GM12872 (cell line): Measurements from ENCODE around the gene RTEL1.

Experiments
- CTCF ChIP-seq: IDR thresholded peaks from 3 replicates; pipeline ENCODE4 v1.5.1; 2011; ENCODE audit warnings: low read depth, mild to moderate bottlenecking, low read length, moderate library complexity; ENCODE audit not compliant: insufficient read depth

RTEL1 gene

DNA sequence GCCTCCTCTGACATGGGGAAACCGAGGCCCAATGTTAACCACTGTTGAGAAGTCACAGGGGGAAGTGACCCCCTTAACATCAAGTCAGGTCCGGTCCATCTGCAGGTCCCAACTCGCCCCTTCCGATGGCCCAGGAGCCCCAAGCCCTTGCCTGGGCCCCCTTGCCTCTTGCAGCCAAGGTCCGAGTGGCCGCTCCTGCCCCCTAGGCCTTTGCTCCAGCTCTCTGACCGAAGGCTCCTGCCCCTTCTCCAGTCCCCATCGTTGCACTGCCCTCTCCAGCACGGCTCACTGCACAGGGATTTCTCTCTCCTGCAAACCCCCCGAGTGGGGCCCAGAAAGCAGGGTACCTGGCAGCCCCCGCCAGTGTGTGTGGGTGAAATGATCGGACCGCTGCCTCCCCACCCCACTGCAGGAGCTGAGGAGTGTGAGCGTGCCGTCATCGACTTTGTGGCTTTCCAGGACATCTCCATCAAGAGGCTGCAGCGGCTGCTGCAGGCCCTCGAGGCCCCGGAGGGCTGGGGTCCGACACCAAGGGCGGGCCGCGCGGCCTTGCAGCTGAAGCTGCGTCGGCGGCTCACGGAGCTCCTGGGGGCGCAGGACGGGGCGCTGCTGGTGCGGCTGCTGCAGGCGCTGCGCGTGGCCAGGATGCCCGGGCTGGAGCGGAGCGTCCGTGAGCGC lies 39.9 kb downstream of the RTEL1 start:
- TF ChIP-seq CTCF, result no peak

DNA sequence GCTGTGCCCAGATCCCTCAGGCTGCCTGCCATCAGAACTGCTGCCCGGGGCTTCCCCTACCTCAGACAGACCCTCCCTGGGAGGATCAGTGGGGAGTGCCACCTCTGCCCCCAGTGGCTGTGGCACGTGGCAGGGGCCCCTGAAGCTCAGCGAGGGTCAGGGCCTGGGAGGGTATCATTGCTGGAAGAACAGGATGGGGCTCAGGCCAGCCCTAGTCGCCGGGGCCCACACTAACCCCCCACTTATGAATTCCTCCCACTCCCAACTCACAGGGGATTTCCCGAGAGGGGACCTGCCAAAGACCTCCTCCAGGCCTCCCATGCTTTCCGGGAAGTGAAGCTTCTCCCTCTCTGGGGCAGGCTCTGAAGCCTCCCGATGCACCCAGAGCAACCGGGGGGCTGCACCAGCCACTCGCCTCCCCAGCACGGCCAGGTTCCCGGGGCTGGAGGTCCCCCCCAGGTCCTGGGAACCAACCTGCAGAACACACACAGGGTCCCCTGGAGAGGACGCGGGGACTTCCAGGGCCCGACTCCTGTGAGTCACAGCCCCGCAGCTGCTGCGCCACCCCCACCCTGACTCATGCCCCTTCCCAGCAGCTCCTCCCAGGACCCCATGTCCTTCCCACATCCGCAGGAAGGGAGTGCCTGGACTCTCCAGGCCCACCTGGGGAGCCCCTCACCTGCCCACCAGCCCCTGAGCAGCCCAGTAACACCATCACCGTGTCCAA lies 40.8 kb downstream of the RTEL1 start:
- 0 out of 3 replicates have a peak, but pooled peaks have one; percentile 3 for TF ChIP-seq CTCF

DNA sequence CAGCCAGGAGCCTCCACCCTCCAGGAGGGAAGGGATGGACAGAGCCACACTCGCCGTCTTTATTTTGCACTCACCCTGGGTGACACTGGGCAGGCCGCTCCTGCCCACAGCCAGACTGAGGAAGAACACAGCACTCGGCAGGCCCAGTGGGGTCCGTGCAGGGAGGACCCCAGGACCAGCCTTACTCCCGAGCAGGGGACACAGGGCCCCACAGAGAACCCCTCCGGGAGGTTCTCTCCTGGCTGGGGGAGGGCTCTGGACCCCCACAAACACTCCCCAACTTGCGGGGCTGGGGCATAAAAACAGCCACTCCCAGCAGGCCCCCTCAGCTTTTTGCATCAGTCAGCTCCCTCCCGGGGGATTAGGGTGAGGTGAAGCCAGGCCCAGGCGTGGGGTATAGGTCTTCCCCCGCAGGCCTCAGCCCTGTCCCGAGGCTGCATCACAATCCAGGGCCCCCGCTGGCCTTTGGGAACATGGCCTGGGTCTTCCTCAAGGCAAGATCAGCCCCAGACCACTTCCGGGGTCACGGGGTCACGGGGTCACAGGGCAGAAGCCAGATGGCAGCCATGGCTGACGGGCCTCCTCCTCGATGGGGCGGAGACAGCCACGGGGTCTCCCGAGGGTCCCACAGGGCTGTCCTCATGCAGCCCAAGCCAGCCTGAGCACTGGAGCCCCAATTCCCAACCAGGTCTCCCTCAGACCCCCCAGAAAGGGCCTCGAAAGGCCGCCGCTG lies 41.5 kb downstream of the RTEL1 start:
- TF ChIP-seq CTCF, result no peak

- TF ChIP-seq CTCF, result no peak
Measured at GRCh38 chr20:63700199-63701050, 42.3 kb downstream of the RTEL1 start.

DNA sequence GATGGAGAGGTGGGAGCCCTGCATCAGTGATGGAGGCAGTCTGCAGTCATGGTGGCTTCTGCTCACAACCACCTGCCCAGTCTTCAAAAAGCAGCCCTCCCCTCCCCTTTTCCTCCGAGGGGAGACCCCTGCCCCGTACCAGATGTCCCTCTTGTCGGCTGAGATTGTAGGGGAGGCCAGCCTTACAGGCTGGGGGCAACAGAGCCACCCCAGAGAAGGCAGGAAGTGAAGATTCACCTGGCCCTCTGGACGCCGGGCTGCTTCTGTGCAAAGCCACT lies 42.9 kb downstream of the RTEL1 start:
- no peak for TF ChIP-seq CTCF

DNA sequence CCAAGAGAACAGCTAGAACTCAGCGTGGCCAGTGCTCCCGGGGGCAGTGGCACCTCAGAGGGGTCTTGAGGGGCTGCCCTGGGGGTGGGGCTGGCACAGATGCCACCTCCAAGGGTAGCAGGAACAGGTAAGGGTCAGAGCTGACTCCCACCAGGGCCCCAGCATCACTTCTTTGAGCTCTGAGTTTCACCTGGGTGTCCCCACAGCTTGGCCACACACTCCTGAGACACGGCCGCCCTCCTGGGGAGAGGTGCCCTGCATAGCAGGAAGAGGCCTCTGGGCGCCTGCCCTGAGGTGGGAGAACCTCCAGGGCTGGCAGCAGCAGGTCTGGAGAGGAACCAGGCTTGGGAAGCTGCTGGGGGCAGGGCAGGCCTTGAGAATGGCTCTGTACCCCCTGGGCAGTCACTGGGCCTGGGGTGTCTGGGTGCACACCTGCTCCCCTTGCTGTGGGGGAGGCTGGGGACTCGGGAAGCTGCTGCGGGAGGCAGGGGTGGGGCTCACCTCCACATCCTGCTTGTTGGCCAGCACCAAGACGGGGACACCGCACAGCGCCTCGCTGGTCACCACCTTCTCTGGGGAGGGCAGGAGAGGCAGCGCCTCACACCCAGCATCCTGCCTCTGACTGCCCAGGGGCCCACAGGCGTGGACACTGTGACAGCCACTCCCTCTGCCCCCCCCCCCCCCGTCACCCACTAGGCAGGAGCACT lies 43.4 kb downstream of the RTEL1 start:
- TF ChIP-seq CTCF, result no peak
